Measurements from ENCODE around the gene FBXW11.

- no peak for TF ChIP-seq CTCF (IDR thresholded peaks at IDR 0.05)
- TF ChIP-seq POLR2A (IDR thresholded peaks at IDR 0.05), result no peak
Observed at GRCh38 chr5:171852255-171852681, 154.2 kb downstream of the FBXW11 start.

All from body of pancreas (tissue), 4 donors.